BJ (cell line): Measurements from ENCODE around the gene WNT2B. TPM values are rescaled to one million over a fixed set of nuclear protein-coding genes. Genes with fewer than 3 reads are reported as not detected.

Experiments
- CTCF ChIA-PET: fragments of 350-600 bp; formaldehyde crosslinking; extraction: SDS; loops from one replicate; lab custom pipeline; 2021; ENCODE audit warnings: antibody characterized with exemption, inconsistent platforms; lab: Yijun Ruan, JAX
- POLR2A ChIA-PET: fragments of 300-600 bp; sonication (Branson Sonifier 250); formaldehyde crosslinking; extraction: SDS; loops from one replicate; lab custom pipeline; 2021; ENCODE audit warnings: antibody characterized with exemption; lab: Charles Lee
- DNase-seq: peaks from one replicate; pipeline ENCODE4 v3.0.0-alpha.2; 2011; ENCODE audit warnings: low read depth
- H3K27me3 ChIP-seq: 2 replicates; pipeline ENCODE4 v1.6.0; 2011; ENCODE audit warnings: low read length; ENCODE audit not compliant: control insufficient read depth, insufficient read depth
- H3K36me3 ChIP-seq: 2 replicates; pipeline ENCODE4 v1.5.1; 2011; ENCODE audit warnings: low read length; ENCODE audit not compliant: control insufficient read depth, insufficient read depth
- H3K4me3 ChIP-seq: 2 replicates; pipeline ENCODE4 v1.5.1; 2011; ENCODE audit warnings: low read depth, mild to moderate bottlenecking, control low read depth, low read length
- polyA plus RNA-seq: library from polyadenylated mRNA; depleted of rRNA; stranded (reverse); fragments of >200 nt; gene quantifications from 2 replicates; pipeline ENCODE4 v1.2.3, GENCODE V29; 2011
- TF ChIP-seq, protein P1 (sequence below): IDR thresholded peaks from 2 replicates; pipeline ENCODE4 v1.5.1; 2011; ENCODE audit warnings: low read depth, mild to moderate bottlenecking, control low read depth, inconsistent platforms, low read length, moderate library complexity; ENCODE audit not compliant: insufficient read depth

The WNT2B gene
- polyA plus RNA-seq, 1 experiment: 3.1 TPM

DNA sequence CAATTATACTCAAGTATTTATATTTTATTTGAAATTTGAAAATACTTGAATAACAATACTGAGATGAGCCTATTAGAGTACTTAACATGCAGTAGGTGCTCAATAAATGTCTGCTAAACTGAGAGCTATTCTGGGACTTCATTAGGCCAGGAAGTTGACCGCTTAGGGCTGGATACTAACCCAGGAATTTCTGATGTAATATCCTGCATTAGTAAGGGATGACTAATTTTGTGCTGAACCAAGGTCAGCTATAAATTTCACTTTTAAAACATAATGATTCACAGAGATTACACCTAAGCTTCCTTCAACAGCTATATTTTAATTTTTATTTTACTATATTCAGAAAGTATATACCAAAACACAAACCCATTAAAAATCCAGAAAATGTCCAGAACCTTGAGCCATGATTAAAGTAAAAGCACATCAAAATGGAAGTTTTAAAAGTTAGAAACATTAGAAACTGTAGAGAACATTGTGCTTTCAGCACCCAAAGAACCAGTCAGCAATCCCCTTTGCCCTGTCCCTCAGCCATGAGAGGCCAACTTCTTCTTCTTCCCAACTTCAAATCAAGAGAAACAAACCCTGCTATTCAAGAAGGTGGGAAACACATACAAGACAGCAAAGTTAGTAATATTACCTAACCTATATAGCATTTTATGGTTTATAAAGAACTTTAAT is 35.4 kb downstream of the WNT2B start:
- ChIA-PET POLR2A (interaction anchor here (0.7 to 1.0 kb wide), 3 partner anchors 20 to 134 kb away, joined by 3 to 9 read pairs (median 4); no protein-coding TSS in a partner anchor), CTCF (interaction anchor here (1.0 to 2.5 kb wide), 5 partner anchors 9 to 174 kb away, joined by 3 to 7 read pairs (median 4); no protein-coding TSS in a partner anchor)
- Histone ChIP-seq H3K4me3 (no peak overlapping the region), H3K36me3 (no peaks in the 10 kb centered on the region), H3K27me3 (no peaks in the 10 kb centered on the region)
- TF ChIP-seq, protein P1, sequence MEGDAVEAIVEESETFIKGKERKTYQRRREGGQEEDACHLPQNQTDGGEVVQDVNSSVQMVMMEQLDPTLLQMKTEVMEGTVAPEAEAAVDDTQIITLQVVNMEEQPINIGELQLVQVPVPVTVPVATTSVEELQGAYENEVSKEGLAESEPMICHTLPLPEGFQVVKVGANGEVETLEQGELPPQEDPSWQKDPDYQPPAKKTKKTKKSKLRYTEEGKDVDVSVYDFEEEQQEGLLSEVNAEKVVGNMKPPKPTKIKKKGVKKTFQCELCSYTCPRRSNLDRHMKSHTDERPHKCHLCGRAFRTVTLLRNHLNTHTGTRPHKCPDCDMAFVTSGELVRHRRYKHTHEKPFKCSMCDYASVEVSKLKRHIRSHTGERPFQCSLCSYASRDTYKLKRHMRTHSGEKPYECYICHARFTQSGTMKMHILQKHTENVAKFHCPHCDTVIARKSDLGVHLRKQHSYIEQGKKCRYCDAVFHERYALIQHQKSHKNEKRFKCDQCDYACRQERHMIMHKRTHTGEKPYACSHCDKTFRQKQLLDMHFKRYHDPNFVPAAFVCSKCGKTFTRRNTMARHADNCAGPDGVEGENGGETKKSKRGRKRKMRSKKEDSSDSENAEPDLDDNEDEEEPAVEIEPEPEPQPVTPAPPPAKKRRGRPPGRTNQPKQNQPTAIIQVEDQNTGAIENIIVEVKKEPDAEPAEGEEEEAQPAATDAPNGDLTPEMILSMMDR: no peak
- DNase-seq: peak; percentile 89

DNA sequence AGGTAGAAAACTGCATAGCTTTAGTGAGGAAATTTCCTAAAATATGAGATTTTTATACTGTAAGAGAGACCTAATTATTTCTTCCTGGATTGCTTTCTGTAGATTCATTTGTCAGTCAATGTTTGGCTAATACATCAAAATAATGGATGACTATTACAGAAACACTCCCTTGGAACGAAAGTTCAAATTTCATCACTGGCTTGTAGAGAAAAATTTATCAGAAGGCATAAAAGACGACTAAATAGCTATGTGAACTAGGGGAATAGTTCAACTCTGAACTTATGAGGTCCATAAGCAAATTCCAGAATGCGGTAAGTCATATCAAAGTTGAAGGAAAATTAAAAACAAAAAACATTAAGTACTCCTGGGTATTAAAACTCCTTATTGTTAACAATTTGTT is 36.0 kb downstream of the WNT2B start:
- DNase-seq: no peak

DNA sequence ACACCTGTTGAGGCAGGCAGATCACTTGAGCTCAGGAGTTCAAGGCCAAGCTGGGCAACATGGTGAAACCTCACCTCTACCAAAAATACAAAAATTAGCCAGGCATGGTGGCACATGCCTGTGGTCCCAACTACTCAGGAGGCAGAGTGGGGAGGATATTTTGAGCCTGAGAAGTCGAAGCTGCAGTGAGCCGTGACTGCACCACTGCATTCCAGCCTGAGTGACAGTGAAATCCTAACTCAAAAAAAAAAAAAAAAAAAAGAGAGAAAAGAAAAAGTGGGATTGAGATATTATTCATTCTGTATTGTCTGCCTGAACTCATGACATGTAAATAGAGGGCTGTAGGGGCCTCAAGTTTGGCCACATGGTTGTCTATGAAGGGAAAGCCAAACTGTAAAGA is 37.3 kb downstream of the WNT2B start:
- H3K4me3 ChIP-seq: no peak overlapping the region
- no peaks in the 10 kb centered on the region for H3K27me3 ChIP-seq
- ChIA-PET CTCF (interaction anchor here (0.8 kb wide), 1 partner anchor 73 kb away, joined by 3 read pairs; the partner anchor contains the start of gene ST7L), POLR2A (no interaction called here)
- TF ChIP-seq, protein P1: no peak
- no peak for DNase-seq
- no peaks in the 10 kb centered on the region for H3K36me3 ChIP-seq

More for the DNA sequence above, 36.0 kb downstream of the WNT2B start:
- no peak overlapping the region for H3K4me3 ChIP-seq
- ChIA-PET POLR2A (interaction anchor here (0.8 to 1.0 kb wide), 2 partner anchors 21 to 135 kb away, joined by 3 to 4 read pairs; no protein-coding TSS in a partner anchor), CTCF (interaction anchor here (1.2 to 2.5 kb wide), 3 partner anchors 11 to 43 kb away, joined by 4 to 7 read pairs (median 4); no protein-coding TSS in a partner anchor)
- no peaks in the 10 kb centered on the region for H3K27me3 ChIP-seq
- no peaks in the 10 kb centered on the region for H3K36me3 ChIP-seq
- TF ChIP-seq, protein P1: no peak

DNA sequence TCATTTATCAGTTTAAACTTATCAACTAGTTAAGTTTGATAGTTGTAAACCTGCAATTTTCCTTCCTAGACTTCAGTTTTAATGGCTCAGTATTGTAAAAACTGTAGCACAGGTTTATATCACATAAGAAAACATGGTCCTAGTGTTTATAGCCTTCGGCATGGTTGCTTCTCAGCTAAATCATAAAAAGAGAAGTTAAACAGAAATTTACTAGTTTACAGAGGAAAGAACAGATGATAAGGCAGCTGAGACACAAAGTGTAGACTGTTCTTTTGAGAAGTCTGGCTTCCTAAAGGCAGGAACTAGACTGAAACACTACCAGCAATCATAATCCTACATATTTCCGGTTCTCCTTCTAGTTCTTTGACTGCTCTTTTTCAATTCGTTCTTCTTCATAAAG is 39.8 kb downstream of the WNT2B start:
- H3K36me3 ChIP-seq: no peaks in the 10 kb centered on the region
- H3K27me3 ChIP-seq: no peaks in the 10 kb centered on the region
- no peak for DNase-seq
- TF ChIP-seq, protein P1: no peak
- ChIA-PET POLR2A (no interaction called here), CTCF (interaction anchor here (1.0 kb wide), 1 partner anchor 46 kb away, joined by 4 read pairs; no protein-coding TSS in a partner anchor)
- H3K4me3 ChIP-seq: no peak overlapping the region

DNA sequence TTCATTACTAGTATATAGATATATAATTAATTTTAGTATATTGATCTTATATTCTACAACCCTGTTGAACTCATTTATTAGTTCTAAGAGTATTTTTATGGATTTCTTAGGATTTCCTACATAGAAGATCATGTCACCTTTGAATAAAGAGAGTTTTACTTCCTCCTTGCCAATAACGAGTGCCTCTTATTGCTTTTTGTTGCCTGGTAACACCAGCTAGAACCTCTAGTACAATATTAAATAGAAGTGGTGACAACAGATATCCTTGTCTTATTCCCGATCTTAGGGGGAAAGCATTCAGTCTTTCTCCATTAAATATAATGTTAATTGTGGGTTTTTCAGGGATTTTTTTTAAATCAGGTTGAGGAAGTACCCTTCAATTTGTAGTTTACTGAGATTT is 40.8 kb downstream of the WNT2B start:
- CTCF ChIA-PET: no interaction called here

More for the DNA sequence above, 40.8 kb downstream of the WNT2B start:
- Histone ChIP-seq H3K4me3 (no peak overlapping the region), H3K36me3 (no peaks in the 10 kb centered on the region), H3K27me3 (no peaks in the 10 kb centered on the region)
- TF ChIP-seq, protein P1: no peak
- DNase-seq: no peak
- POLR2A ChIA-PET: no interaction called here
